Subcutaneous abdominal adipose tissue (tissue), 5 donors: ENCODE data around the gene MAZ.
"Not testable (repeated sequence)": the region's sequence is repeated elsewhere in the genome, so short reads cannot be mapped to it uniquely, and the experiment has no call there.

Experiments
- H3K27ac ChIP-seq: one replicate; pipeline ENCODE4 v1.7.0; 2013; ENCODE audit warnings: low read depth, mild to moderate bottlenecking, inconsistent platforms, low read length, moderate library complexity
- H3K27me3 ChIP-seq, 5 donors: one replicate each; pipeline ENCODE4 v1.7.0; 2013; ENCODE audit warnings: low read length in 5 of 5, inconsistent platforms in 1 of 5; ENCODE audit not compliant: control insufficient read depth in 5 of 5, insufficient read depth in 4 of 5
- H3K36me3 ChIP-seq, 5 donors: one replicate each; pipeline ENCODE4 v1.7.0; 2013; ENCODE audit warnings: low read length in 5 of 5; ENCODE audit not compliant: control insufficient read depth in 5 of 5, insufficient read depth in 5 of 5
- H3K4me1 ChIP-seq, 5 donors: one replicate each; pipeline ENCODE4 v1.7.0; 2013; ENCODE audit warnings: low read length in 5 of 5, mild to moderate bottlenecking in 3 of 5, moderate library complexity in 1 of 5; ENCODE audit not compliant: control insufficient read depth in 5 of 5, insufficient read depth in 5 of 5
- H3K4me3 ChIP-seq, 5 donors: one replicate each; pipeline ENCODE4 v1.7.0; 2013; ENCODE audit warnings: low read length in 5 of 5, low read depth in 1 of 5
- H3K9ac ChIP-seq, 5 donors: one replicate each; pipeline ENCODE4 v1.7.0; 2013; ENCODE audit warnings: low read length in 5 of 5, mild to moderate bottlenecking in 4 of 5, moderate library complexity in 3 of 5
- H3K9me3 ChIP-seq, 5 donors: one replicate each; pipeline ENCODE4 v1.7.0; 2013; ENCODE audit warnings: low read length in 5 of 5; ENCODE audit not compliant: control insufficient read depth in 5 of 5
- donor health status: healthy.
- donor health status: healthy.
- donor health status: healthy.
- donor health status: healthy.
- donor health status: healthy.

Gene MAZ

GRCh38 chr16:29767062-29767461, 39.3 kb upstream of the MAZ start:
- H3K9me3 ChIP-seq, result no peaks in the 10 kb centered on the region
- H3K27me3 ChIP-seq, result no peaks in the 10 kb centered on the region
- H3K4me3 ChIP-seq, result no peak overlapping the region
- no peak overlapping the region for H3K27ac ChIP-seq
- no peaks in the 10 kb centered on the region for H3K4me1 ChIP-seq
- H3K36me3 ChIP-seq, result no peaks in the 10 kb centered on the region
- no peak overlapping the region for H3K9ac ChIP-seq

GRCh38 chr16:29769507-29769906, 36.8 kb upstream of the MAZ start:
- no peaks in the 10 kb centered on the region for H3K27me3 ChIP-seq
- H3K27ac ChIP-seq, result no peak overlapping the region
- H3K9ac ChIP-seq, result no peak overlapping the region
- no peak overlapping the region for H3K4me3 ChIP-seq
- no peaks in the 10 kb centered on the region for H3K36me3 ChIP-seq
- H3K9me3 ChIP-seq, result no peaks in the 10 kb centered on the region
- no peaks in the 10 kb centered on the region for H3K4me1 ChIP-seq

- Histone ChIP-seq H3K27ac (no peak overlapping the region), H3K9ac (no peak overlapping the region), H3K9me3 (no peaks in the 10 kb centered on the region), H3K4me1 (no peaks in the 10 kb centered on the region), H3K36me3 (no peaks in the 10 kb centered on the region), H3K27me3 (no peaks in the 10 kb centered on the region), H3K4me3 (no peak overlapping the region)
Observed at GRCh38 chr16:29770250-29770929, 35.9 kb upstream of the MAZ start.

GRCh38 chr16:29772330-29772729, 34.0 kb upstream of the MAZ start:
- not testable (repeated sequence) for H3K36me3 ChIP-seq

GRCh38 chr16:29774730-29775129, 31.6 kb upstream of the MAZ start:
- peaks cover 0 to 3% (median 0%) of the 10 kb centered on the region in 5 donors for H3K27me3 ChIP-seq
- H3K4me1 ChIP-seq, result no peaks in the 10 kb centered on the region
- H3K27ac ChIP-seq, result no peak overlapping the region
- H3K9ac ChIP-seq, result no peak overlapping the region
- H3K9me3 ChIP-seq, result no peaks in the 10 kb centered on the region
- no peak overlapping the region for H3K4me3 ChIP-seq
- no peaks in the 10 kb centered on the region for H3K36me3 ChIP-seq

More at GRCh38 chr16:29772330-29772729, 34.0 kb upstream of the MAZ start:
- not testable (repeated sequence) for H3K9me3 ChIP-seq, H3K4me1 ChIP-seq, H3K4me3 ChIP-seq, H3K9ac ChIP-seq, H3K27ac ChIP-seq, H3K27me3 ChIP-seq

GRCh38 chr16:29775742-29776408, 30.5 kb upstream of the MAZ start:
- Histone ChIP-seq H3K9me3 (no peaks in the 10 kb centered on the region), H3K4me3 (no peak overlapping the region), H3K27me3 (peaks cover 0 to 4% (median 0%) of the 10 kb centered on the region in 5 donors), H3K27ac (no peak overlapping the region), H3K9ac (no peak overlapping the region), H3K36me3 (no peaks in the 10 kb centered on the region), H3K4me1 (no peaks in the 10 kb centered on the region)

GRCh38 chr16:29777576-29778350, 28.6 kb upstream of the MAZ start, which contains the start of gene ZG16:
TSS of gene ZG16 (plus strand) at chr16:29778256. CDS start at chr16:29779267, 1,011 bp downstream.
- Histone ChIP-seq H3K9ac (no peak within 1 kb of the TSS), H3K27me3 (peaks cover 0 to 4% (median 0%) of the 10 kb centered on the region in 5 donors), H3K27ac (no peak within 1 kb of the TSS), H3K9me3 (no peaks in the 10 kb centered on the region), H3K36me3 (no peaks in the 10 kb centered on the region), H3K4me3 (no peak within 1 kb of the TSS), H3K4me1 (no peaks in the 10 kb centered on the region)

GRCh38 chr16:29779474-29779873, 26.9 kb upstream of the MAZ start:
- Histone ChIP-seq H3K4me3 (no peak overlapping the region), H3K27ac (no peak overlapping the region), H3K9me3 (no peaks in the 10 kb centered on the region), H3K27me3 (peaks cover 0 to 4% (median 0%) of the 10 kb centered on the region in 5 donors), H3K4me1 (no peaks in the 10 kb centered on the region), H3K36me3 (no peaks in the 10 kb centered on the region), H3K9ac (no peak overlapping the region)

- H3K4me1 ChIP-seq, result peaks cover 0 to 11% (median 10%) of the 10 kb centered on the region in 5 donors
- H3K36me3 ChIP-seq, H3K27ac ChIP-seq, H3K9me3 ChIP-seq, H3K27me3 ChIP-seq, H3K9ac ChIP-seq, H3K4me3 ChIP-seq: not testable (repeated sequence)
Observed at GRCh38 chr16:29783094-29783953, 23.0 kb upstream of the MAZ start.
